ENCODE results near the gene MBD3L4. TPM values are rescaled to one million over a fixed set of nuclear protein-coding genes. Genes with fewer than 3 reads are reported as not detected.
"Not testable (repeated sequence)": the region's sequence is repeated elsewhere in the genome, so short reads cannot be mapped to it uniquely, and the experiment has no call there.

Gene MBD3L4
- total and polyA plus RNA-seq, 2 donors (not counting 1 experiment from before 2014, with no cell fraction given) = not detected

DNA sequence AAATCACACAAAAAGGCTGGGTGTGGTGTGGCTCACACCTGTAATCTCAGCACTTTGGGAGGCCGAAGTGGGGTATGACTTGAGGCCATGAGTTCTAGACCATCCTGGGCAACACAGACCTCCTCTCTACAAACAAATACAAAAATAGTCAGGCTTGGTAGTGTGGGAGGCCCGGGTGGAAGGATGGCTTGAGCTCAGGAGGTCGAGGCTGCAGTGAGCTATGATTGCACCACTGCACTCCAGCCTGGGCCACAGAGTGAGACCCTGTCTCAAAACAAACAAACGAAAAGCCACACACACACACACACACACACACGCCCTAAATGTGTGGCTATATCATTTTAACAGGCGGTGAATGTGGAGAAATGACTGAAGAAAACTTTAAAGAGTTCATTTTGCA, 28.6 kb upstream of the MBD3L4 start:
- Histone ChIP-seq H3K4me2 (ENCODE audit: extremely low read depth, insufficient read depth, low read length) (no peak overlapping the region), H3K79me2 (ENCODE audit: control insufficient read depth, insufficient read depth, low read length) (peaks cover 9% of the 10 kb centered on the region), H3K27me3 (ENCODE audit: control insufficient read depth, insufficient read depth, low read length) (no peaks in the 10 kb centered on the region), H3K27ac (ENCODE audit: insufficient read depth, low read length) (no peak overlapping the region), H3K4me1 (ENCODE audit: control insufficient read depth, extremely low read depth, insufficient read depth, low read length) (no peaks in the 10 kb centered on the region), H4K20me1 (ENCODE audit: control insufficient read depth, extremely low read depth, insufficient read depth, low read length) (no peaks in the 10 kb centered on the region), H3K9me3 (ENCODE audit: control insufficient read depth, insufficient read depth, low read depth, low read length) (no peaks in the 10 kb centered on the region), H3K9ac (ENCODE audit: insufficient read depth, low read length) (no peak overlapping the region), H3K4me3 (replicated peaks in 1 of 4; ENCODE audit: control extremely low read depth in 1 of 4, insufficient read depth in 1 of 4, low read depth in 3 of 4, low read length in 4 of 4) (peak overlapping the region in 2 of 4 experiments; percentile 3 to 33), H3K36me3 (ENCODE audit: control insufficient read depth, insufficient read depth, low read length) (peaks cover 9% of the 10 kb centered on the region), H2AFZ (ENCODE audit: low read length) (peak overlapping the region; percentile 57)
- no peak for DNase-seq (ENCODE audit: low read depth in 2 of 2)
- TF ChIP-seq EZH2 (IDR thresholded peaks at IDR 0.05; ENCODE audit: low read length, missing control alignments) = no peak
- TF ChIP-seq, protein P1, sequence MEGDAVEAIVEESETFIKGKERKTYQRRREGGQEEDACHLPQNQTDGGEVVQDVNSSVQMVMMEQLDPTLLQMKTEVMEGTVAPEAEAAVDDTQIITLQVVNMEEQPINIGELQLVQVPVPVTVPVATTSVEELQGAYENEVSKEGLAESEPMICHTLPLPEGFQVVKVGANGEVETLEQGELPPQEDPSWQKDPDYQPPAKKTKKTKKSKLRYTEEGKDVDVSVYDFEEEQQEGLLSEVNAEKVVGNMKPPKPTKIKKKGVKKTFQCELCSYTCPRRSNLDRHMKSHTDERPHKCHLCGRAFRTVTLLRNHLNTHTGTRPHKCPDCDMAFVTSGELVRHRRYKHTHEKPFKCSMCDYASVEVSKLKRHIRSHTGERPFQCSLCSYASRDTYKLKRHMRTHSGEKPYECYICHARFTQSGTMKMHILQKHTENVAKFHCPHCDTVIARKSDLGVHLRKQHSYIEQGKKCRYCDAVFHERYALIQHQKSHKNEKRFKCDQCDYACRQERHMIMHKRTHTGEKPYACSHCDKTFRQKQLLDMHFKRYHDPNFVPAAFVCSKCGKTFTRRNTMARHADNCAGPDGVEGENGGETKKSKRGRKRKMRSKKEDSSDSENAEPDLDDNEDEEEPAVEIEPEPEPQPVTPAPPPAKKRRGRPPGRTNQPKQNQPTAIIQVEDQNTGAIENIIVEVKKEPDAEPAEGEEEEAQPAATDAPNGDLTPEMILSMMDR (conservative IDR thresholded peaks at IDR 0.05 in 1 of 2, IDR thresholded peaks at IDR 0.05 in 1 of 2; ENCODE audit: low read depth in 1 of 2, low read length in 2 of 2) = no peak

DNA sequence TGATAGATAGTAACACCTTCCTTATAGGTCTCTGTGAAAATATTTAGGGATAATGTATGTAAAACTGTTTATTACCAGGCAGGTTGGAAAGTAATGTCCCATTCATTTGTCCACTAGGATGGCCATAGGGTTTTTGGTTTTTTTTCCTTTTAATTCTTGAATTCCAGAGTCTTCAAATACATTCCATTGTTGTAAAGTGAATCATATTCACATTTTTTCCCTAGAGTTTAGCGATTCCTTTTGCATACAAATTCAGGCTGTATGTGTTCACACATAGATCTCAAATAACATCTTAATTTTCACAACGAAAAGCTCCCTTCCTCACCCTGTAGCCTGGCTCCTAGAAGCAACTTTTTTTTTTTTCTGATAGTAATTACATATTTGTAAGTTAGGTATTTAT, 27.7 kb upstream of the MBD3L4 start:
- Histone ChIP-seq H4K20me1 (ENCODE audit: control insufficient read depth, extremely low read depth, insufficient read depth, low read length) (no peaks in the 10 kb centered on the region), H3K79me2 (ENCODE audit: control insufficient read depth, insufficient read depth, low read length) (peaks cover 9% of the 10 kb centered on the region), H3K27ac (ENCODE audit: insufficient read depth, low read length) (no peak overlapping the region), H2AFZ (ENCODE audit: low read length) (no peak overlapping the region), H3K9ac (ENCODE audit: insufficient read depth, low read length) (no peak overlapping the region), H3K4me2 (ENCODE audit: extremely low read depth, insufficient read depth, low read length) (no peak overlapping the region), H3K4me3 (replicated peaks in 1 of 4; ENCODE audit: control extremely low read depth in 1 of 4, insufficient read depth in 1 of 4, low read depth in 3 of 4, low read length in 4 of 4) (no peak overlapping the region), H3K27me3 (ENCODE audit: control insufficient read depth, insufficient read depth, low read length) (no peaks in the 10 kb centered on the region), H3K9me3 (ENCODE audit: control insufficient read depth, insufficient read depth, low read depth, low read length) (no peaks in the 10 kb centered on the region), H3K36me3 (ENCODE audit: control insufficient read depth, insufficient read depth, low read length) (peaks cover 5% of the 10 kb centered on the region), H3K4me1 (ENCODE audit: control insufficient read depth, extremely low read depth, insufficient read depth, low read length) (no peaks in the 10 kb centered on the region)
- TF ChIP-seq EZH2 (IDR thresholded peaks at IDR 0.05; ENCODE audit: low read length, missing control alignments) = no peak
- TF ChIP-seq, protein P1 (conservative IDR thresholded peaks at IDR 0.05 in 1 of 2, IDR thresholded peaks at IDR 0.05 in 1 of 2; ENCODE audit: low read depth in 1 of 2, low read length in 2 of 2) = no peak
- DNase-seq (ENCODE audit: low read depth in 2 of 2) = peak in 1 of 2 donors; percentile 55

DNA sequence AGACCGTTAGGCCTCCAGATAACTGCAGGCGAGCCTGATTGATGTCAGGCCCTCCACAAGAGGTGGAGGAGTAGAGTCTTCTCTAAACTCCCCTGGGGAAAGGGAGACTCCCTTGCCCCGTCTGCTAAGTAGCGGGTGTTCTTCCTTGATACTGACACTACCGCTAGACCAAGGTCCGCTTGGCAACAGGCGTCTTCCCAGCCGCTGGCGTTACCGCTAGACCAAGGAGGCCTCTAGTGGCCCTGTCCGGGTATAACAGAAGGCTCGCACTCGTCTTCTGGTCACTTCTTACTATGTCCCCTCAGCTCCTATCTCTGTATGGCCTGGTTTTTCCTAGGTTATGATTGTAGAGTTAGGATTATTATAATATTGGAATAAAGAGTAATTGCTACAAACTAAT, 27.1 kb upstream of the MBD3L4 start:
- peak in 1 of 2 donors; percentile 16 for DNase-seq (ENCODE audit: low read depth in 2 of 2)
- TF ChIP-seq, protein P1 (conservative IDR thresholded peaks at IDR 0.05 in 1 of 2, IDR thresholded peaks at IDR 0.05 in 1 of 2; ENCODE audit: low read depth in 1 of 2, low read length in 2 of 2) = peak; percentile 23 to 24
- not testable (repeated sequence) for H3K4me3 ChIP-seq (replicated peaks in 1 of 4; ENCODE audit: control extremely low read depth in 1 of 4, insufficient read depth in 1 of 4, low read depth in 3 of 4, low read length in 4 of 4); H3K27ac ChIP-seq (ENCODE audit: insufficient read depth, low read length); H3K4me1 ChIP-seq (ENCODE audit: control insufficient read depth, extremely low read depth, insufficient read depth, low read length); H3K9me3 ChIP-seq (ENCODE audit: control insufficient read depth, insufficient read depth, low read depth, low read length); H3K27me3 ChIP-seq (ENCODE audit: control insufficient read depth, insufficient read depth, low read length); H3K4me2 ChIP-seq (ENCODE audit: extremely low read depth, insufficient read depth, low read length); H3K36me3 ChIP-seq (ENCODE audit: control insufficient read depth, insufficient read depth, low read length); H3K79me2 ChIP-seq (ENCODE audit: control insufficient read depth, insufficient read depth, low read length); H3K9ac ChIP-seq (ENCODE audit: insufficient read depth, low read length); H2AFZ ChIP-seq (ENCODE audit: low read length); H4K20me1 ChIP-seq (ENCODE audit: control insufficient read depth, extremely low read depth, insufficient read depth, low read length)

Measured in fibroblast of lung (primary cell).